Activated CD8-positive, alpha-beta memory T cell treated with anti-CD3 and anti-CD28 coated beads for 24 hours (primary cell): ENCODE measurements around the gene ITFG1.
"Not testable (repeated sequence)": the region's sequence is repeated elsewhere in the genome, so short reads cannot be mapped to it uniquely, and the experiment has no call there.

ENCODE experiments used
- DNase-seq: peaks from one replicate; pipeline ENCODE4 v3.0.0-alpha.2; 2020

ITFG1 gene

DNA sequence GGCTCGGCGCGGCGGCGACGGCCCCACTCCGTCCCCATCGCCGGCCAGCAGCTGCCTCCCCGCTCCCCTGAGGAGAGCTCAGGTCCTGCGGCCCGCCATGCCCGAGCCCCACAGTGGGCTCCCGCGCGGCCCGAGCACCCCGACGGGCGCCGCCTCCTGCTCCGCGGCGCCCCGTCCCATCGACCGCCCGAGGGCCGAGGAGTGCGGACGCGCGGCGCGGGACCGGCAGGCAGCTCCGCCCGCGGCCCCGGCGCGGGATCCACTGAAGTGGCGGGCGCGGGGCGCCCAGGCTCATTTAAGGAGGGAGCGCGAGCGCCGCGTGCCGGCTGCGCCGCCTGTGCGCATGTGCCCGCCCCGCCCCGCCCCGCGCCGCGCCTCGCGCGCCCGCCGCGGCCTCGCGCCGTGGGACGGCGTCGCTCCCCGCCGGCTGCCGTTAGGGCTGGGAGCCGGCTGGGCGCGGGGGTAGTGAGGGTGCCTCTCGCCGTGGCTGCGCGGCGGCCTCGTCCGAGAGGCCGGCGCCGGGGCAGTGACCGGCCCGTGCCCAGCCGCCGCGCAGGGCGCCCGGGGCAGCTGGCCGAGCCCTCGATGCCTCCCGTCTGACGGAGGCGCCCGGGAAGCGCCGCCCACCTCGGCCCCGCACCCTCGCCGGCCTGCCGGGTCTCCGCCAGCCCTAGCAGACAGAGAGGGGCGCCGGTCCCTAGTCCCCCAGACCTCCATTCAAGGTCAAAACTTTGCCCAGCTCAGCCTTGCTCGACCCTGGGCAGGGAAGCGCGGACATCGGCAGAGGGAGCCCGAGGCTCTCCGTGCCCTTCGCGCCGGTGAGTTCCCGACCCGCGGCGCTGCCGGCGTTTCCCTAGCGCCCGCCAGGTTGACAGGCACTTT is 316.9 kb downstream of the ITFG1 start, which contains the start of gene NETO2:
TSS of gene NETO2 (minus strand) at position 269 of the 882 bp plus-strand sequence. CDS start 333 bp downstream, outside the sequence.
- peak; percentile 84 for DNase-seq

GRCh38 chr16:47142821-47143676 is 317.8 kb downstream of the ITFG1 start:
- DNase-seq: peak; percentile 87

GRCh38 chr16:47142486-47142820 is 318.4 kb downstream of the ITFG1 start:
- DNase-seq: no peak

DNA sequence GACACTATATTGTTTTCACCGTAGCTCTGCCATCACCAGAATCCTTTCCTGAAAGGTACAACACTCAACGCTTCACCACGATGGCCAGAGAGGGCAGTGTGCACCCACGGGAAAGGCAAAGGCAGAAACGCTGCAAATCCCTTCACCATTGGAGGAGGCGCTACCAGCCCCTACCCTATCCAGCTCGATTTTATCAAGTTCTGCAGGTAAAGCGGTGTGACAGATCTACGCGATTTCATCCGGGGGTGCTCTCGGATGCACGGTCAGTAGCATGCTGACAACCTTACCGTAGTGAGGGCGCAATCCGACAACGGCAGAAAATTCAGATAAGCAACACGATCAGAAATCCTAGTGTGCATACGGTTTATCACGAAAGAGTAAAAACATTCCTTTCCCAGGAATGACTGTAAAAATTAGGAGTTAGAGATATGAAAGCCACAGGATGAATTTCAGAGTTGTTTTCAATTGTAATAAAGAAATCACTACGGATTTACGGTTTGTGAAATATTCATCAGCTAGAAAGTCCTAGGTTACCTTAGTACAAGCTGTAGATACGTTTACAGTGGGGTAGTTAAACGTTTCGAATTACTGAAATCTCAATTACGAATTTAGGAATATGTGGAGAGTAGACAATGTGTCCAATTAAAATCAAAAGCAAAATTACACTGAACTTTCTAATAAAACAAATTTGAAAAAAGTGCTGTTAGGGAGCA is 318.9 kb downstream of the ITFG1 start:
- peak; percentile 88 for DNase-seq

DNA sequence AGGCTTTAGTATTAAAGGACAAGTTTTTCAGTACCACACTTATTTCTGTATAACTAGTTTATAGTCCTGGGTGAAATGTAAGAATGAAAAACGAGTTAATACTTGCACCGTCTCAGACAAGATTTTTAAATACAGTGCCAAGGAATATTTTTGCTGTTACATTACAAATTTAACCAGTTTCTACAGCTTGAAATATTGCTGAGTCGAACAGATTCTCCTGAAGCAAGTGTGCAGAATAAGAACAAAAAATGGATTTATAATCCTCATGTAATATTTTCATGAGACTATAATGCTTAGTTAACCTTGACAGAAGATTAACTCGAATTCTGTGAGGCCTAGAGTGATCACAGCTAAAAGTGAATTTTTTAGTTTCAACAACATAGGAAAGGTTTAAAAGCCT is 320.2 kb downstream of the ITFG1 start:
- no peak for DNase-seq

DNA sequence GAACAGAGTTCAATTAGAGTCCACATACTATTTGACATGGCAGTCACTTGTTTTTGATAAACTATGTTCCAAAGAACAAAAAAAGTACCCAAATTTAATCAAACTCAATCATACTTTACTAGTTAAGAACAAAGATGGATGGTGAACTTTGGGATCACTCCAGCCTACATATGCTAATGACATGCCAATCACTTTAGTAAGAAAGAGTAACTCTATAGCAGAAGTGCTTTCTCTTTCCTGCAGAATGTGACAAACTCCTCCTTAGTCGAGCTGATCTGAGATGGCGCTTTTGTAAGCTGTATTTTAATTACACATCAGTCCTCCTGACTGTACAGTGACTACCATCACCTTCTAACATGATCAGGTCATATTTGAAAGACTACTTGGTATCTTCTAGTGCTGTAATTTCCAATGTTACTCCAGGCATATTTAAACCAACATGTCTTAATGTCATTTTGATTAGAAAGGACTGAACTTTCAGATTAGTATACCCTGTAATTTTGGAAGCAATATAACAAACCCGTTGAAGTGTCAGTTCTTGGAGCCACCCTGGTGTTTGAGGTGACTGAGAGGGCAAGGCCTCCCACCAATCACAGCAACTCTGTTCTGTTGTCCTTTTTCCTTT is 321.2 kb downstream of the ITFG1 start:
- no peak for DNase-seq

- DNase-seq: not testable (repeated sequence)
These were observed 322.9 kb downstream of the ITFG1 start for GRCh38 chr16:47137925-47138324.

DNA sequence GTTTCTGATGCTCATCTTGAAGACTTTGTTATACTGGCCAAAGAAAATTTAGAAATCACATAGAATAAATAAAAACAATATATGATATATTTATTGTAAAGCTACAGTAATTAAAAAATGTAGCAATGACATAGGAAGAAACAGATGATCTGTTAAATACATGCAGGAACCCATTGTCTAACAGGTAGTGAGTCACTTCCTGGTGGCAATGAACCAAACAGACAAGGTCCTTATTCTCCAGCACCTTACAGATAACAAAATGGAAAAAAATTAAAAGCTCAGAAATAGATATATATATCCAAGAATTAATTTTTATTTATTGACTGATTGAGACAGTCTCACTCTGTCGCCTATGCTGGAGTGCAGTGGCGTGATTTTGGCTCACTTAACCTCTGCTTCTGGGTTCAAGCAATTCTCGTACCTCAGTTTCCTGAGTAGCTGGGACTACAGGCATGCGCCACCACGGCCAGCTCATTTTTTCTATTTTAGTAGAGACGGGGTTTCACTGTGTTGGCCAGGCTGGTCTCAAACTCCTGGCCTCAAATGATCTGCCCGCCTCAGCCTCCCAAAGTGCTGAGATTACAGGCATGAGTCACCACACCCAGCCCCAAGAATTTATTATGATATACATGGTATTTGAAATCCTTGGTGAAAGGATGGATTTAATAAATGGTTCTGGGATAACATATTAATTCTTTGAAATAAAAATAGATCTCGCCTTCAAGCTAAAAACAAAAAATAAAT is 324.6 kb downstream of the ITFG1 start:
- DNase-seq: no peak

DNA sequence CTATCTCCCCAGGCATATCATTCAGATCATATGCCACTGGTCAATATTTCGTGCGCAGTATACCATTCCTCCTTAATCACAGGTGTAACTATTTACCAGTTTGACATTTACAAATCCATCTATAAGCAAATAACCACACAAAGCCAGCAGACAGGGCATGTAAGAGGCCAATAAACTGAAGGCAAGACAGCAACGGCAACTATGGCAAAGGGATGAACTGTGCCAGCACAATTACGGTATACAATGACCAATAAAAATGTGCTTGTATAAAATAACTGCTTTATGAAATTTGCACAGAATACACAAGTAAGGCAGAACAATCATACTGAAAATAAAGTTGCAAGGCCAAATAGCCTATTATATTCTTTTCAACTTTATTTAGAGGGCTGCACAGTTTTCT is 326.3 kb downstream of the ITFG1 start:
- DNase-seq: no peak

- no peak for DNase-seq
These were observed 328.6 kb downstream of the ITFG1 start for GRCh38 chr16:47132308-47132707.

DNA sequence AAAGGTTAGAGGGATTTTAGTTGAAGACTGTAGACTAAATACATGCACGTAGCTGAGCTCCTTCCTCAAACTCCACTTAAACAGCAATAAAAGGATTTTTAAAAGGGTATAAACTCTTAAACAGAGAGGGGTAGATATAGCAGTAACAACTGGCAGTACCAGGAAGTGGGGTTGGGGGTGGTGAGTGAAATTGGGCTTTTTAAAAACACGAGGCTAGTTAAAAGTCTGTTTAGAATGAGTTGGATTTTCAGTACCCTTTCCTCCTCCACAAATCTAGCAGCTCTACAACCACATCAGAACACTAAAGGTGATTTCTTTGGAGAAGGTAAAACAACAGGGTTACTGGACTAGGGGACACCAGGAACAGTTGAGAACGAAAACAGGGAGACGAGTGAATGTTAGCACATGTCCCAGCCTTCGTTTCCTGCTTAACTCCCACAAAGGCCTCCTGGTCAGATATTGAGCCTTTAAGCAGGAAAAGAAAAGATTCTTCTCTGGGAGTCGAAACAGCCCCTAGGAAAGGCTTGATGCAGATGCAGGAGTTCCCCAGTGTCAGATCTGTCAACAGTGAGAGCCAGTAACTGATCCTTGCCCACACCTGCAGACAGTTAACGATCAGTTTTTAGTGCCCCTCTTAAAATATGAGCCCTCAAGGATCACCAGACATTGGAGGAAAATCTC is 331.0 kb downstream of the ITFG1 start:
- DNase-seq: no peak

GRCh38 chr16:47127541-47127940 is 333.3 kb downstream of the ITFG1 start:
- DNase-seq: no peak

DNA sequence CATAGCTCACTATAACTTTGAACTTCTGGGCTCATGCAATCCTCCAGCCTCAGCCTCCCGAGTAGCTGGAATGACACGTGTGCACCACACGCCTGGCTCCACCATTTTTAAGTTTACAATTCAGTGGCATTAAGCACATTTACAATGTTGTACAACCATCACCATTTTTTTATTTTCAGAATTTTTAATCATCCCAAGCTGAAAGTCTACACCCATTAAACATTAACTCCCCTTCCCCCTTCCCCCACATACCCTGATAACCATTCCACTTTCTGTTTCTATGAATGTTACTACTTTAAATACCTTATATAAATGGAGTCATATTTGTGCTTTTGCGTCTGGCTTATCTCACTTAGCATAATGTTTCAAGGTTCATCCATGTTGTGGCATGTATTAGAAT is 335.1 kb downstream of the ITFG1 start:
- no peak for DNase-seq

GRCh38 chr16:47113130-47113529 is 347.7 kb downstream of the ITFG1 start:
- no peak for DNase-seq

DNA sequence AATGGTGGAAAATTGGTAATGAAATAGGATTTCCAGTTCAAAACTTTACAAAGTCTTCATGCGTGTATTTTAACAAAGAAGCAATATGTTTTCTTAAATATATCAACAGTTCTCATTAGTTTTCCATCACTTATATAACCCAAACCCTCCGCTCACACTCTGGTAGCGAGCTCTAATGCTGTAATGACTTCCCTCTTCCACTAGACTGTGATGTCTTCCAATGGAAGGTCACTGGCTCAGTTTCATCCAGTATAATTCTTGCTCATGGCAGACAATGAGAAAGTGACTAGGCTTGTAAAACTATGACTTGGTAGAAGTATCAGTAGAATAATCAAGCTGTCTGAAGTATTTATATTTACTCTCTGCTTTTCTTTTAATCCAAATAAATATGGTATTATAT is 349.9 kb downstream of the ITFG1 start:
- DNase-seq: no peak

GRCh38 chr16:47109361-47109760 is 351.5 kb downstream of the ITFG1 start:
- DNase-seq: no peak
